Panc1 (cell line): Measurements from ENCODE around the gene MAST4. TPM values are rescaled to one million over a fixed set of nuclear protein-coding genes. Genes with fewer than 3 reads are reported as not detected.

Experiments used
- ATAC-seq: fragments of 200-7000 bp; cut with Tn5 transposase; 2 replicates; pipeline ENCODE4 v1.9.1; 2020; ENCODE audit warnings: mild to moderate bottlenecking, moderate library complexity
- BruUV-seq: library from RNA; stranded (reverse); fragments of 400-500 nt; replicated peaks from 2 replicates; lab custom pipeline; 2021; lab: Mats Ljungman, UMichigan
- CTCF ChIA-PET: fragments of 300-600 bp; sonication (Branson Sonifier 250); formaldehyde crosslinking; loops from one replicate; lab custom pipeline; 2022; ENCODE audit warnings: antibody characterized with exemption; lab: Charles Lee
- POLR2A ChIA-PET: fragments of 300-600 bp; sonication (Branson Sonifier 250); formaldehyde crosslinking; loops from one replicate; lab custom pipeline; 2022; ENCODE audit warnings: antibody characterized with exemption; lab: Charles Lee
- DNase-seq: peaks from one replicate; pipeline ENCODE4 v3.0.0-alpha.2; 2010; ENCODE audit warnings: low read depth, low spot score
- H3K27ac ChIP-seq: 2 replicates; pipeline ENCODE4 v1.5.1; 2011; ENCODE audit warnings: mild to moderate bottlenecking, low read length, inconsistent platforms
- H3K27me3 ChIP-seq: fragments of 200-500 bp; sonication (Bioruptor generic); 2 replicates; pipeline ENCODE4 v1.6.0; 2014; ENCODE audit warnings: low read length, inconsistent platforms; ENCODE audit not compliant: control insufficient read depth, insufficient read depth
- H3K36me3 ChIP-seq: fragments of 200-500 bp; sonication (Bioruptor generic); 2 replicates; pipeline ENCODE4 v1.5.1; 2014; ENCODE audit warnings: inconsistent platforms, mild to moderate bottlenecking, low read length, moderate library complexity; ENCODE audit not compliant: control insufficient read depth, insufficient read depth
- H3K4me1 ChIP-seq: 2 replicates; pipeline ENCODE4 v1.5.1; 2011; ENCODE audit warnings: inconsistent platforms, mild to moderate bottlenecking, low read length, moderate library complexity; ENCODE audit not compliant: control insufficient read depth, insufficient read depth
- H3K4me3 ChIP-seq, 2 experiments: 2 replicates each; pipeline ENCODE4 v1.5.1; 2011 to 2012; ENCODE audit warnings: low read depth in 2 of 2, low read length in 2 of 2, mild to moderate bottlenecking in 2 of 2, inconsistent platforms in 1 of 2, moderate library complexity in 1 of 2
- H3K9me3 ChIP-seq: fragments of 200-500 bp; sonication (Bioruptor generic); 2 replicates; pipeline ENCODE4 v1.5.1; 2014; ENCODE audit warnings: low read depth, mild to moderate bottlenecking, inconsistent platforms, low read length, moderate library complexity; ENCODE audit not compliant: control insufficient read depth, insufficient read depth
- POLR2AphosphoS5 ChIP-seq: IDR thresholded peaks from 2 replicates; pipeline ENCODE4 v1.6.1; 2012; ENCODE audit warnings: mild to moderate bottlenecking, low read depth, low read length, moderate library complexity
- REST ChIP-seq, 2 experiments: IDR thresholded peaks; 2 replicates each; pipeline ENCODE4 v1.6.1; 2011 to 2012; ENCODE audit warnings: low read depth in 2 of 2, control low read depth in 1 of 2, low read length in 1 of 2, mild to moderate bottlenecking in 1 of 2, moderate library complexity in 1 of 2; ENCODE audit not compliant: insufficient read depth in 1 of 2
- SIN3A ChIP-seq: IDR thresholded peaks from 2 replicates; pipeline ENCODE4 v1.6.1; 2012; ENCODE audit warnings: low read depth, mild to moderate bottlenecking, low read length, moderate library complexity, borderline replicate concordance; ENCODE audit not compliant: insufficient read depth
- TCF7L2 ChIP-seq: IDR thresholded peaks from 2 replicates; pipeline ENCODE4 v1.6.1; 2011; ENCODE audit warnings: mild to moderate bottlenecking, low read depth, low read length, inconsistent platforms
- in situ Hi-C: cut with HindIII; loops from 2 replicates; pipeline ENCODE4 v1.10.0; 2016; ENCODE audit warnings: low sequenced_read_pairs, low pct_unique_long_range_greater_than_20kb
- intact Hi-C: fragments of 100-400 bp; cut with micrococcal nuclease; formaldehyde crosslinking; loops from one replicate; pipeline ENCODE4 v1.10.0; 2022; ENCODE audit not compliant: unreplicated experiment
- total RNA-seq: library from RNA; stranded (reverse); gene quantifications from one replicate; pipeline ENCODE4 v1.2.1, GENCODE V29; 2021; ENCODE audit not compliant: unreplicated experiment
- TF ChIP-seq, protein P1 (sequence below): fragments of 450-650 bp; IDR thresholded peaks from 2 replicates; pipeline ENCODE4 v1.5.1; 2017; ENCODE audit warnings: mild to moderate bottlenecking

Gene MAST4
- total RNA-seq, 1 experiment from 2014 or later, result 1.8 TPM

DNA sequence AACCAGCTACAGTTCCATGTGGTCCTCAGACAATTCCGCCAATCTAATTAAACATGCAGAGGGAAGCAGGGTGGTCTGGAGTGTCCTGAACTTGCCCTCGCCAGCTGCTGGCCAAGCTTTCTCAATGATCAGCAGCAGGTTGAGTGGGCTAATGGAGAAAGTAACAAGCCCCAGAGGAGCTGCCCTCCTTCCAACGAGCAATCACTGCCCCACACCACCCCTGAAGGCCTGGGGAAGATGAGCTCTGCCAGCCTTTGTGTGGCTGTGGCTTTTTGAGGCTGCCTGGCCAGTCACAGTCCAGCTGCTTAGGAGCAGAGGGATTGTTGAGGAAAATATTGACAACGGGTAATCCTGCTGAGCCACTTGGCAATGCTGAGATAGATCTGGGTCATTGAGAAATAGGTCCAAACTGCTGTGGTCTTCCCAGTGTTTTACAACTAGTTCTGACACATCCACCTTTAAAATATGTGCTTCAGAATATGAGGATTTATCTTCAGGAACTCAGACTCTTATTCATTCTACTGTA lies 493.1 kb downstream of the MAST4 start:
- CTCF ChIA-PET, result no interaction called here
- no peak for ATAC-seq
- Histone ChIP-seq H3K4me1 (no peaks in the 10 kb centered on the region), H3K4me3 (no peak overlapping the region), H3K27me3 (no peaks in the 10 kb centered on the region; the same call in 1 of the 2 replicates), H3K36me3 (no peaks in the 10 kb centered on the region), H3K9me3 (no peaks in the 10 kb centered on the region), H3K27ac (no peak overlapping the region)
- TF ChIP-seq SIN3A, result no peak
- no peak for TF ChIP-seq REST (IDR thresholded peaks at IDR 0.05; ENCODE audit: insufficient read depth in 1 of 2, low read depth in 2 of 2, low read length in 1 of 2)
- TF ChIP-seq POLR2AphosphoS5, result no peak
- TF ChIP-seq, protein P1, sequence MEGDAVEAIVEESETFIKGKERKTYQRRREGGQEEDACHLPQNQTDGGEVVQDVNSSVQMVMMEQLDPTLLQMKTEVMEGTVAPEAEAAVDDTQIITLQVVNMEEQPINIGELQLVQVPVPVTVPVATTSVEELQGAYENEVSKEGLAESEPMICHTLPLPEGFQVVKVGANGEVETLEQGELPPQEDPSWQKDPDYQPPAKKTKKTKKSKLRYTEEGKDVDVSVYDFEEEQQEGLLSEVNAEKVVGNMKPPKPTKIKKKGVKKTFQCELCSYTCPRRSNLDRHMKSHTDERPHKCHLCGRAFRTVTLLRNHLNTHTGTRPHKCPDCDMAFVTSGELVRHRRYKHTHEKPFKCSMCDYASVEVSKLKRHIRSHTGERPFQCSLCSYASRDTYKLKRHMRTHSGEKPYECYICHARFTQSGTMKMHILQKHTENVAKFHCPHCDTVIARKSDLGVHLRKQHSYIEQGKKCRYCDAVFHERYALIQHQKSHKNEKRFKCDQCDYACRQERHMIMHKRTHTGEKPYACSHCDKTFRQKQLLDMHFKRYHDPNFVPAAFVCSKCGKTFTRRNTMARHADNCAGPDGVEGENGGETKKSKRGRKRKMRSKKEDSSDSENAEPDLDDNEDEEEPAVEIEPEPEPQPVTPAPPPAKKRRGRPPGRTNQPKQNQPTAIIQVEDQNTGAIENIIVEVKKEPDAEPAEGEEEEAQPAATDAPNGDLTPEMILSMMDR, result no peak
- no peak for TF ChIP-seq TCF7L2
- no TSS peak for BruUV-seq
- no peak for DNase-seq
- POLR2A ChIA-PET, result no interaction called here
- intact Hi-C loops, result no loop called here
- in situ Hi-C loops, result no loop called here

GRCh38 chr5:67090040-67090439 lies 493.8 kb downstream of the MAST4 start:
- in situ Hi-C loops, result no loop called here
- CTCF ChIA-PET, result no interaction called here
- H3K27ac ChIP-seq, result no peak overlapping the region

DNA sequence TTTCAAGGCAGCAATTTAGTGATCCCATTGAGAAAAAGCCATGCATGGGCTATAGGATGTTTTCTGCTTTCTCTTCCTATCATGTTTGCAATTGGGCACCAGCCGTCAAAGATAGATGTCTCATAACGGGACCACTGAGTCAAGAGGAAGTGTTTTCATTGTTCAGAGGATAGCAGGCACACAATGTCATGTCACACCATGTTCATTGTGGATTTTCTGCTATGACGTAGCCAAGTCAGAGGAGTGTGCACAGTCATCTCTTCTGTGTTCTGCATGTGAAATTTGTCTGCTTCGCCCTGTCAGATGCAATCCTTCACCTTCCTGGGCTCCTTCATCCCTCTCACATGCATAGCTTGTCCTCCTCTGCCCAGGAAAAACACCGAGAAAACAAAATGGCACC lies 494.4 kb downstream of the MAST4 start:
- ChIA-PET CTCF (no interaction called here), POLR2A (no interaction called here)
- intact Hi-C loops (no loop called here), in situ Hi-C loops (no loop called here)
- no peaks in the 10 kb centered on the region for H3K4me1 ChIP-seq
- no peak overlapping the region for H3K27ac ChIP-seq
- no peak for DNase-seq
- ATAC-seq, result no peak
- BruUV-seq, result no TSS peak
- H3K4me3 ChIP-seq, result no peak overlapping the region
- no peaks in the 10 kb centered on the region for H3K9me3 ChIP-seq
- TF ChIP-seq, protein P1, result no peak
- TF ChIP-seq TCF7L2 (no peak), POLR2AphosphoS5 (no peak), REST (IDR thresholded peaks at IDR 0.05; ENCODE audit: insufficient read depth in 1 of 2, low read depth in 2 of 2, low read length in 1 of 2) (no peak), SIN3A (no peak)
- no peaks in the 10 kb centered on the region; the same call in 1 of the 2 replicates for H3K27me3 ChIP-seq
- no peaks in the 10 kb centered on the region for H3K36me3 ChIP-seq

More at GRCh38 chr5:67090040-67090439, 493.8 kb downstream of the MAST4 start:
- H3K4me1 ChIP-seq, result no peaks in the 10 kb centered on the region
- no peak overlapping the region for H3K4me3 ChIP-seq
- POLR2A ChIA-PET, result no interaction called here
- no peaks in the 10 kb centered on the region for H3K9me3 ChIP-seq
- TF ChIP-seq TCF7L2 (no peak), SIN3A (no peak)
- DNase-seq, result no peak
- no peaks in the 10 kb centered on the region for H3K36me3 ChIP-seq
- no peaks in the 10 kb centered on the region; the same call in 1 of the 2 replicates for H3K27me3 ChIP-seq
- no TSS peak for BruUV-seq
- no peak for ATAC-seq
- intact Hi-C loops, result no loop called here
